ACC112 (cell line): ENCODE results near the gene A1BG.

Experiments used
- H2AFZ ChIP-seq: fragments of 200-600 bp; sonication (generic); one replicate; pipeline ENCODE4 v1.6.0; 2017; ENCODE audit warnings: antibody characterized with exemption, low read length; ENCODE audit not compliant: unreplicated experiment
- H3K27ac ChIP-seq: fragments of 200-600 bp; sonication (generic); 2 replicates; pipeline ENCODE4 v1.5.1; 2014; ENCODE audit warnings: low read depth, mild to moderate bottlenecking, antibody characterized with exemption, low read length, moderate library complexity
- H3K27me3 ChIP-seq: fragments of 200-600 bp; sonication (generic); 2 replicates; pipeline ENCODE4 v1.6.1; 2014; ENCODE audit warnings: mild to moderate bottlenecking, antibody characterized with exemption, low read length, moderate library complexity, mixed read lengths; ENCODE audit not compliant: insufficient read depth
- H3K36me3 ChIP-seq: fragments of 200-600 bp; sonication (generic); 2 replicates; pipeline ENCODE4 v1.6.1; 2016; ENCODE audit warnings: mild to moderate bottlenecking, antibody characterized with exemption, low read length, moderate library complexity, mixed read lengths; ENCODE audit not compliant: insufficient read depth
- H3K4me1 ChIP-seq: fragments of 200-600 bp; sonication (generic); one replicate; pipeline ENCODE4 v1.6.1; 2016; ENCODE audit warnings: low read length, mixed read lengths; ENCODE audit not compliant: insufficient read depth, unreplicated experiment, control insufficient read depth
- H3K4me3 ChIP-seq: fragments of 200-600 bp; sonication (generic); 2 replicates; pipeline ENCODE4 v1.5.1; 2014; ENCODE audit warnings: mild to moderate bottlenecking, low read depth, low read length
- H3K79me2 ChIP-seq: fragments of 200-600 bp; sonication (generic); one replicate; pipeline ENCODE4 v1.6.0; 2016; ENCODE audit warnings: low read length; ENCODE audit not compliant: control insufficient read depth, unreplicated experiment, insufficient read depth

The A1BG gene

GRCh38 chr19:58368561-58369360, 15.5 kb upstream of the A1BG start:
- Histone ChIP-seq H3K27me3 (no peaks in the 10 kb centered on the region), H3K4me1 (no peaks in the 10 kb centered on the region)

GRCh38 chr19:58367698-58368454, 14.6 kb upstream of the A1BG start:
- Histone ChIP-seq H2AFZ (no peak overlapping the region), H3K36me3 (no peaks in the 10 kb centered on the region), H3K4me1 (no peaks in the 10 kb centered on the region), H3K27me3 (no peaks in the 10 kb centered on the region), H3K79me2 (no peaks in the 10 kb centered on the region), H3K4me3 (no peak overlapping the region), H3K27ac (no peak overlapping the region)

More at GRCh38 chr19:58368561-58369360, 15.5 kb upstream of the A1BG start:
- Histone ChIP-seq H3K79me2 (no peaks in the 10 kb centered on the region), H3K27ac (no peak overlapping the region), H3K4me3 (no peak overlapping the region), H3K36me3 (no peaks in the 10 kb centered on the region), H2AFZ (no peak overlapping the region)

DNA sequence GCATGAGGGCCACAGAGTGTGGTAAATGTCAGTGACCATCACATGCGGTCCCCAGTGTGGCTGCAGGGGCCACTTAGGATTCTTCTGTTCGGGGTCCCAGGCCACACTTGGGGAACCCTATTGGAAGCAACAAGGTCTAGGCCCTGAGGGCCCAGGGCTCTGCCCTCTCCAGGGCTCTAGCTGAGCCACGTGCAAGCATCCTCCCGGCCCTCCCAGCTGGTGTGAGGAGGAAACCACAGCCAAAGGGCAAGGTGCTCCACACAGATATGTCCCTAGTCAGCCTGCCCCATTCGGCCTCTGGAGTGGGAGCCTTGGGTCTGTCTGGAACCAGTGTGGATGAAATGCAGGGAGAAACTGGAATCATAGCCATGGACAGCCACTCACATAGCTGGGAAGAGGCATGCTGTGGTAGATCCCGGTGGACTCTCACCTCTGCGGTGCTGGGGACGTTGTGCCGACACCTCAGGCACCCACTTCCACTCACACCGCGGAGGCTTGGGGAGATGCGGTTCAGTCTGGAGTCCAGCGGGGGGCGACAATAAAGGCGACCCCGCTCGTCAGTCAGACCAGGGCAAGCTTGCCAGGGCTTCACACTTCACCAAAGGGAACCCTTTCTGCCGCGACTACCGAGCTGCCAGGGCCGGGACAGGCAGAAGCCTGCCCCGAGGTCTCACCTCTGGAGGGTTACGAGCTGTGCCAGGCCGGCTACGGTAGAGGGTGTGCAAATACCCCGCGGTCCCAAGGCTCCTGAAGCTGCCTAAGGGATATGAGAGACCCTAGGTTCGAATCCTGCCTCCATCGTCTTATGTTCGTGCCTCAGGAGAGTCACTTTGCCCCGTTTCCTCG, 13.5 kb upstream of the A1BG start:
- no peaks in the 10 kb centered on the region for H3K27me3 ChIP-seq
- no peak overlapping the region for H2AFZ ChIP-seq
- no peak overlapping the region for H3K4me3 ChIP-seq
- H3K27ac ChIP-seq, result no peak overlapping the region
- H3K36me3 ChIP-seq, result no peaks in the 10 kb centered on the region
- H3K79me2 ChIP-seq, result no peaks in the 10 kb centered on the region
- H3K4me1 ChIP-seq, result no peaks in the 10 kb centered on the region

DNA sequence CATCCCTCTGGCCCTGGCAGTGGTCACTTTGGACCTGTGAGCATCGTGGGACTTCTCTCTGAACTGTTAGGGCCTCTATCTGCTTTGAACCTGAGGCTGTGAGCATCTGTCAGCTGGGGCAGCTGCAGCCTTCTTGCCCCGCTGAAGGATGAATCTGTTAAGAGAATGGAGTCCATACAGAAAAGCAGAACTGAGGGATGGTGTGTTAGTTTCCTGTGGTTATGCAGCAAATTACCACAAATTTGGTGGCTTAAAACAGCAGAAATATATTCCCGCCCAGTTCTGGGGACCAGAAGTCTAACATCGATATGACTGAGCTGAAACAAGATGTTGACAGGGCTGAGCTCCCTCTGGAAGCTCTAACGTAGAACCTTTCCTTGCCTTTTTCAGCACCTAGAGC, 10.9 kb upstream of the A1BG start:
- Histone ChIP-seq H2AFZ (no peak overlapping the region), H3K4me1 (no peaks in the 10 kb centered on the region), H3K27me3 (no peaks in the 10 kb centered on the region), H3K27ac (no peak overlapping the region), H3K79me2 (no peaks in the 10 kb centered on the region), H3K4me3 (no peak overlapping the region), H3K36me3 (no peaks in the 10 kb centered on the region)

DNA sequence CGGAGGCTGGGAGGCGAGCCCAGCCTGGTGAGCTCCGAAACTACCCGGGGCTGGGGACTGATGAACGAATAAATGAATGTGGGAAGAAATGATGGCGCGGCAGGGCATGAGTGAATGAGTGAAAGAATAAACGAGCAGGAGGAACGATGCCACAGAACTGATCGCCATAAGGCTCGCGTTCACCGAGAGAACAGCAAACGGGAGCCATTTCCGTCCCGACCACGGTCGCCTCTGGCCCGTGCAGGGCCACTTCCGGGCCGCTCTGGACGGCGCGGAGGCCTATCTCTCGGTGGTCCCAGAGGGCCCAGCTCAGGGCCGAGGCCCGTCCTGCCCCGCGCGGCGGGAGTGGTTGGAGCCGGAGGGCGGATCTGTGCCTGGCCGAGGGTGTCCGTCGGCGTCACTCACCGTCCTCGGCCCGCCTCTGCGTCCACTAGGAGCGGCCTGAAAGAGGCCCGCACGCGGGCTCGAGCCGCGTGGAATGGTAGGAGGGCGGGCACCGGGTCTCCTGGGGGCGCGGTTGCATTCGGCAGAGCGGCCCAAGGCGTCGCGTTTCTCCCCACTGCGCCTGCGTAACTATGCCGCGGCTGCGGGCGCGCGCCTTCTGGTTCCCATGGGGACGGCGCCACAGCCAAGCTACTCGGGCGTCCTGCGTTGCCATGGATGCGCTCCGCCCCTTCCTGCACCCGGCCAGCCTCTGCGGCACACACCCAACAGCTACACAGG, 9.1 kb upstream of the A1BG start, which contains the start of gene ZNF497:
TSS of gene ZNF497 (minus strand) at position 480 of the 723 bp plus-strand sequence. CDS start 5,116 bp downstream, outside the sequence.
- Histone ChIP-seq H3K4me3 (peak within 1 kb of the TSS; percentile 92), H3K36me3 (no peaks in the 10 kb centered on the region), H3K4me1 (no peaks in the 10 kb centered on the region), H3K79me2 (no peaks in the 10 kb centered on the region), H2AFZ (peak within 1 kb of the TSS; percentile 94), H3K27me3 (no peaks in the 10 kb centered on the region), H3K27ac (peak within 1 kb of the TSS; percentile 89)

- H3K79me2 ChIP-seq, result no peaks in the 10 kb centered on the region
- peak overlapping the region; percentile 94 for H2AFZ ChIP-seq
- no peaks in the 10 kb centered on the region for H3K27me3 ChIP-seq
- peak overlapping the region; percentile 92 for H3K4me3 ChIP-seq
- no peaks in the 10 kb centered on the region for H3K4me1 ChIP-seq
- no peaks in the 10 kb centered on the region for H3K36me3 ChIP-seq
- peak overlapping the region; percentile 89 for H3K27ac ChIP-seq
Observed at GRCh38 chr19:58361900-58362271, 8.6 kb upstream of the A1BG start.

DNA sequence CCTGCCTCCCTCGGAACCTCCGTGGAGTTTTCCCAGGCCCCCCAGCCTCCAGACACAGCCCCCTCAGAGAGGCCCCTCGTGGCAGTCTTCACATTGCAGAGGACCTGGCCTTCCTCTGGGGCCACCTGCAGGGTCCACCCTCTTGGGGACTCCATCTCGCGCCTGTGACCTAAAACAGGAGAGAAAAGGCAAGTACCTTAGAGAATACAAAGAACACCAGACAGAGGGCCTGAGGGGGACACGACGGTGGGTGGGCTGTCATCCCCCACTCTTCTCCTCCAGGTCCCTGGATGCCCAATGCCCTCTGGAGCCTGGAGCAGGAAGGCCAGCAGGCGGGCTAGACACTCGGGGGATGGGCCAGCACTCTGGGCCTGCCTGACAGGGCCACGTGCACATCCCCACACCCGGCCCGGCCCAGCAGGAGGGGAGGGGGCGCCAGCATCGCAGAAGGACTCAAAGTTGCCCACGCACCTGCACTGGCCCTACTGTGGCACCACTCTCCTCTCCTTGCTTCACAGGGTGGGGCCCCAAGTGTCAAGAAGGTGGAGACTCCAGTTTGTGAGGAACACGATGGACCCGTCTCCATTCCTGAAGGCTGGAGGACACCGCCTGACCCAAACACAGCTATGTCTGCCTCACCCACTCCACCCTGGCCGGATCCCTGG, 4.3 kb upstream of the A1BG start:
- no peaks in the 10 kb centered on the region for H3K27me3 ChIP-seq
- H3K27ac ChIP-seq, result no peak overlapping the region
- H3K79me2 ChIP-seq, result no peaks in the 10 kb centered on the region
- no peaks in the 10 kb centered on the region for H3K4me1 ChIP-seq
- H3K4me3 ChIP-seq, result no peak overlapping the region
- no peaks in the 10 kb centered on the region for H3K36me3 ChIP-seq
- no peak overlapping the region for H2AFZ ChIP-seq

- no peaks in the 10 kb centered on the region for H3K79me2 ChIP-seq
- no peak overlapping the region for H2AFZ ChIP-seq
- H3K27me3 ChIP-seq, result no peaks in the 10 kb centered on the region
- H3K36me3 ChIP-seq, result no peaks in the 10 kb centered on the region
- no peak overlapping the region for H3K4me3 ChIP-seq
- H3K27ac ChIP-seq, result no peak overlapping the region
- no peaks in the 10 kb centered on the region for H3K4me1 ChIP-seq
Observed at GRCh38 chr19:58356766-58357480, 3.6 kb upstream of the A1BG start.

- no peaks in the 10 kb centered on the region for H3K36me3 ChIP-seq
- no peaks in the 10 kb centered on the region for H3K79me2 ChIP-seq
- H3K4me1 ChIP-seq, result no peaks in the 10 kb centered on the region
- H2AFZ ChIP-seq, result no peak overlapping the region
- no peak overlapping the region for H3K4me3 ChIP-seq
- no peaks in the 10 kb centered on the region for H3K27me3 ChIP-seq
- no peak overlapping the region for H3K27ac ChIP-seq
Observed at GRCh38 chr19:58355908-58356765, 2.8 kb upstream of the A1BG start.
